Calu3 (cell line): ENCODE measurements around the gene MTFMT. TPM values are rescaled to one million over a fixed set of nuclear protein-coding genes. Genes with fewer than 3 reads are reported as not detected.
"Not testable (repeated sequence)": the region's sequence is repeated elsewhere in the genome, so short reads cannot be mapped to it uniquely, and the experiment has no call there.

Experiments
- BruUV-seq: library from RNA; stranded (reverse); fragments of 400-500 nt; replicated peaks from 2 replicates; lab custom pipeline; 2021; lab: Mats Ljungman, UMichigan
- CTCF ChIA-PET: fragments of 300-600 bp; sonication (Branson Sonifier 250); formaldehyde crosslinking; loops from one replicate; lab custom pipeline; 2022; ENCODE audit warnings: antibody characterized with exemption; lab: Charles Lee
- DNase-seq: peaks from one replicate; pipeline ENCODE4 v3.0.0; 2022
- H3K27ac Mint-ChIP-seq: one replicate; pipeline ENCODE4 v1.8.0; 2022; ENCODE audit warnings: mixed read lengths; ENCODE audit not compliant: unreplicated experiment
- H3K27me3 Mint-ChIP-seq: one replicate; pipeline ENCODE4 v1.8.0; 2022; ENCODE audit warnings: mixed read lengths; ENCODE audit not compliant: unreplicated experiment
- H3K36me3 Mint-ChIP-seq: one replicate; pipeline ENCODE4 v1.8.0; 2022; ENCODE audit warnings: mild to moderate bottlenecking, moderate library complexity, mixed read lengths; ENCODE audit not compliant: insufficient read depth, unreplicated experiment
- H3K4me1 Mint-ChIP-seq: one replicate; pipeline ENCODE4 v1.8.0; 2022; ENCODE audit warnings: mild to moderate bottlenecking, low read depth, mixed read lengths; ENCODE audit not compliant: unreplicated experiment
- H3K4me3 Mint-ChIP-seq: one replicate; pipeline ENCODE4 v1.8.0; 2022; ENCODE audit warnings: mild to moderate bottlenecking, low read depth, moderate library complexity, mixed read lengths; ENCODE audit not compliant: unreplicated experiment
- H3K9me3 Mint-ChIP-seq: one replicate; pipeline ENCODE4 v1.8.0; 2022; ENCODE audit warnings: low read depth, mixed read lengths; ENCODE audit not compliant: unreplicated experiment
- intact Hi-C: fragments of 100-400 bp; cut with micrococcal nuclease; formaldehyde crosslinking; loops from one replicate; pipeline ENCODE4 v1.10.0; 2022; ENCODE audit not compliant: unreplicated experiment
- total RNA-seq: library from RNA; stranded (reverse); gene quantifications from 2 replicates; pipeline ENCODE4 v1.2.3, GENCODE V29; 2022
- TF ChIP-seq, protein P1 (sequence below): fragments of 200-600 bp; IDR thresholded peaks from one replicate; pipeline ENCODE4 v1.8.0; 2022; ENCODE audit warnings: antibody characterized with exemption; ENCODE audit not compliant: unreplicated experiment

Gene MTFMT
- total RNA-seq, 1 experiment from 2014 or later = 18.9 TPM

DNA sequence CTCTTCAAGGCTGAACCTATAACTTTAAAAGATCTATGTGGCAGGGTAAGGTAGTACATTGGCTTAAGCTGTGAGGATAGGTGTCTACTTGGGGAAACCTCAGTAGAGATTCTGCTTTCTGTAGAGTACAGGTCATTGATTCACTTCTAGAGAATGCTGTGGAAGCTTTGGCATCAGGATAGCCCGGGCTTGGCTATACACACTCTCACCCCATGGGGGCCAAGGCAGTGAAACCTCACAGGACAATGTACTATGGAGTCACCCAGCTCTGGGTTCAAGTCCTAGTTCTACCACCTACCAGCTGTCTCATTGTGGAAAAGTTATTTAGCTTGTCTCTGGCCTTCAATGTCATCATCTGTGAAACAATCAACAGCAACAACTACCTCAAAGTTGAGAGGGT, 9.0 kb downstream of the MTFMT start:
- H3K9me3 Mint-ChIP-seq = no peaks in the 10 kb centered on the region
- intact Hi-C loops = no loop called here
- H3K36me3 Mint-ChIP-seq = peaks cover 51% of the 10 kb centered on the region
- no peaks in the 10 kb centered on the region for H3K27me3 Mint-ChIP-seq
- TF ChIP-seq, protein P1, sequence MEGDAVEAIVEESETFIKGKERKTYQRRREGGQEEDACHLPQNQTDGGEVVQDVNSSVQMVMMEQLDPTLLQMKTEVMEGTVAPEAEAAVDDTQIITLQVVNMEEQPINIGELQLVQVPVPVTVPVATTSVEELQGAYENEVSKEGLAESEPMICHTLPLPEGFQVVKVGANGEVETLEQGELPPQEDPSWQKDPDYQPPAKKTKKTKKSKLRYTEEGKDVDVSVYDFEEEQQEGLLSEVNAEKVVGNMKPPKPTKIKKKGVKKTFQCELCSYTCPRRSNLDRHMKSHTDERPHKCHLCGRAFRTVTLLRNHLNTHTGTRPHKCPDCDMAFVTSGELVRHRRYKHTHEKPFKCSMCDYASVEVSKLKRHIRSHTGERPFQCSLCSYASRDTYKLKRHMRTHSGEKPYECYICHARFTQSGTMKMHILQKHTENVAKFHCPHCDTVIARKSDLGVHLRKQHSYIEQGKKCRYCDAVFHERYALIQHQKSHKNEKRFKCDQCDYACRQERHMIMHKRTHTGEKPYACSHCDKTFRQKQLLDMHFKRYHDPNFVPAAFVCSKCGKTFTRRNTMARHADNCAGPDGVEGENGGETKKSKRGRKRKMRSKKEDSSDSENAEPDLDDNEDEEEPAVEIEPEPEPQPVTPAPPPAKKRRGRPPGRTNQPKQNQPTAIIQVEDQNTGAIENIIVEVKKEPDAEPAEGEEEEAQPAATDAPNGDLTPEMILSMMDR = no peak
- no peaks in the 10 kb centered on the region for H3K4me1 Mint-ChIP-seq
- no TSS peak for BruUV-seq
- no peak for DNase-seq
- H3K4me3 Mint-ChIP-seq = no peak overlapping the region
- no peak overlapping the region for H3K27ac Mint-ChIP-seq
- CTCF ChIA-PET = interaction anchor here (0.5 kb wide), 1 partner anchor 276 kb away, joined by 5 read pairs; no protein-coding TSS in a partner anchor

DNA sequence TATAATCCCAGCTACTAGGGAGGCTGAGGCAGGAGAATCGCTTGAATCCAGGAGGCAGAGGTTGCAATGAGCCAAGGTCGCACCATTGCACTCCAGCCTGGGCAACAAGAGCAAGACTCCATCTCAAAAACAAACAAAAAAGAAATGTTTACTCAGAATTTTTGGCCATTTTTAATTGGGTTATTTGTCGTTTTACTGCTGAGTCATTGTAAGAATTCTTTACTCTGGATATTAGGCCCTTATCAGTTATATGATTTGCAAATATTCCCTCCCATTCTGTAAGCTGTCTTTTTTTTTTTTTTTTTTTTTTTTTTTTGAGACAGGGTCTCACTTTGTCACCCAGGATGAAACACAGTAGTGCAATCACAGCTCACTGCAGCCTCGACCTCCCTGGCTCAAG, 18.2 kb downstream of the MTFMT start:
- not testable (repeated sequence) for H3K4me1 Mint-ChIP-seq, H3K9me3 Mint-ChIP-seq
- H3K36me3 Mint-ChIP-seq = peaks cover 35% of the 10 kb centered on the region

DNA sequence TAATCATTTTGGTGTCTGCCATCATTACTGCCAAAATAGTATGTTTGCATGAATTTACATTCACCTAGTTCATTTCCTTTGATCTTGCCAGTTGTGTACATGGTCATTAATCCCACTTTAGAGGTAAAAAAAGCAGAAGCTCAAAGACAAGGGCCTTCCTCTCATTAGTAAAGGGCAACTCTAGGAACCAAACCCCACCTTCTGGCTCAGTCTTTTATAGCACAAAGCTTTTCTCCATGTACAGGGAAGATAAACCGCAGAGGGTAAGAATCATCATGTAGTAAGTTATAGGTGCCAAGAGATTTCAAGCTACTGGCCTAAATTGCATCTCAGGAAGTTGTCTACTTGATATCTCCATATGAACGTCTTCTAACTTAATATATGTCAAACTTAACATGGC, 20.5 kb downstream of the MTFMT start:
- BruUV-seq = no TSS peak
- no peak overlapping the region for H3K27ac Mint-ChIP-seq
- H3K9me3 Mint-ChIP-seq = peaks cover 3% of the 10 kb centered on the region
- DNase-seq = no peak
- H3K4me1 Mint-ChIP-seq = no peaks in the 10 kb centered on the region
- intact Hi-C loops = no loop called here
- peaks cover 15% of the 10 kb centered on the region for H3K36me3 Mint-ChIP-seq
- H3K27me3 Mint-ChIP-seq = no peaks in the 10 kb centered on the region
- CTCF ChIA-PET = no interaction called here
- TF ChIP-seq, protein P1 = no peak
- H3K4me3 Mint-ChIP-seq = no peak overlapping the region

More for the DNA sequence above, 18.2 kb downstream of the MTFMT start:
- intact Hi-C loops, BruUV-seq, H3K27ac Mint-ChIP-seq, DNase-seq, H3K27me3 Mint-ChIP-seq, H3K4me3 Mint-ChIP-seq: not testable (repeated sequence)
- CTCF ChIA-PET = interaction anchor here (0.6 kb wide), 1 partner anchor 192 kb away, joined by 4 read pairs; no protein-coding TSS in a partner anchor

DNA sequence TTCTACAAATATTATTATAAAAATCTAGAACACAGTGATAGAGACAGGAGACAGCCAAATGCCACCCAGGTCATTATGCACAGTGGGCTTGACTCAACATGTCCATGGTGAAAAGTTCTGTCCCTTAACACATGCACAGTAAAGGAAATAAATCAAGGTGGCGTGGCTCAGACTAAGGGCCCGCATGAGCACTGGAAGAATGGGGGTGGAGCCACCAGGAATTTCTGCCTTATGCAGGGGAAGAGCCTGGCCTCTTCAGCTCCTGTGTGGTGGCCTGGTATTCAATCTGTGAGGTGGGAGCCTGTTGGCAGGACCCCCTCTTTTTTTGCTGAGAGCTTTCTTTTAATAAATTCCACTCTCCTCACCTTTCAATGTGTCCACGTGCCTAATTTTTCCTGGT, 22.6 kb downstream of the MTFMT start:
- DNase-seq = no peak
- H3K36me3 Mint-ChIP-seq = no peaks in the 10 kb centered on the region
- CTCF ChIA-PET = no interaction called here
- no peaks in the 10 kb centered on the region for H3K4me1 Mint-ChIP-seq
- H3K27me3 Mint-ChIP-seq = no peaks in the 10 kb centered on the region
- TF ChIP-seq, protein P1 = no peak
- intact Hi-C loops = no loop called here
- H3K9me3 Mint-ChIP-seq = no peaks in the 10 kb centered on the region
- H3K27ac Mint-ChIP-seq = no peak overlapping the region
- no TSS peak for BruUV-seq
- no peak overlapping the region for H3K4me3 Mint-ChIP-seq

DNA sequence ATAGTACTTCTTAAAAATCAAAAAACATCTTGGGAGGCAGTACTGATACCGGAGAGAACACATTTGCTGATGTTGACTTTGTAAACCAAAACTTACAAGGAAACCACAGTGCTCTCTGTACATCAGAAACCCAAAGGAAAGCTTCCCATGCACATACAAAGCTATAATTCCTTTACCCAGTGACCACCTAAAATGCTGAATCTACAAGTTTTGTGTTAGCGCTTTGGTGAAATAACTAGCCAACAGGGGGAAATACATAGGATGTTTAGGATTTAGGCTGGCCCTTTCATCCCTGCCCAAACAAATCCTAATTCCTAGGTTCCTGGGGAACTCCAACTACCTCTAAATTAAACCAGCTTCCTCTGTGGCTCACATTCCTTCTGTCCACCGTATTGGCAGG, 24.4 kb downstream of the MTFMT start:
- no peaks in the 10 kb centered on the region for H3K36me3 Mint-ChIP-seq
- TF ChIP-seq, protein P1 = no peak
- H3K4me1 Mint-ChIP-seq = no peaks in the 10 kb centered on the region
- H3K9me3 Mint-ChIP-seq = no peaks in the 10 kb centered on the region
- intact Hi-C loops = no loop called here
- DNase-seq = no peak
- CTCF ChIA-PET = no interaction called here
- no TSS peak for BruUV-seq
- H3K27ac Mint-ChIP-seq = no peak overlapping the region
- no peaks in the 10 kb centered on the region for H3K27me3 Mint-ChIP-seq
- H3K4me3 Mint-ChIP-seq = no peak overlapping the region
